GM12873 (cell line): ENCODE measurements around the gene DNAH6.

Experiments
- TF ChIP-seq, protein P1 (sequence below): IDR thresholded peaks from 2 replicates; pipeline ENCODE4 v1.5.1; 2012; ENCODE audit warnings: low read depth, mild to moderate bottlenecking, moderate library complexity, low read length, control low read depth; ENCODE audit not compliant: insufficient read depth; ENCODE audit errors: missing control alignments

Gene DNAH6

DNA sequence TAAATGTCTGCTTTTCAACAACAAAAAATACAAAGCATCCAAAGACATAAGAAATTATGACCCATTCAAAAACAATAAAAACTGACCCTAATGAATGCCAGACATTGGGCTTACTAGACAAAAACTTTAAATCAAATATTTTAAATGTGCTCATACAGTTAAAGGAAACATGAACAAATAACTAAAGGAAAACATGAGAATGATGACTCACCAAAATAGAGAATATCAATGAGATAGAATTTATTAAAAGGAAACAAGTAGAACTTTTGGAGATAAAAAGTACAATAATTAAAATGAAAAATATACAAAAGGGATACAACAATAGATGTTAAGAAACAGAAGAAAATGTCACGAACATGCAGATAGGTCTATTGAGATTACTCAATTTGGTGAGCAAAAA lies 254.0 kb downstream of the DNAH6 start:
- TF ChIP-seq, protein P1, sequence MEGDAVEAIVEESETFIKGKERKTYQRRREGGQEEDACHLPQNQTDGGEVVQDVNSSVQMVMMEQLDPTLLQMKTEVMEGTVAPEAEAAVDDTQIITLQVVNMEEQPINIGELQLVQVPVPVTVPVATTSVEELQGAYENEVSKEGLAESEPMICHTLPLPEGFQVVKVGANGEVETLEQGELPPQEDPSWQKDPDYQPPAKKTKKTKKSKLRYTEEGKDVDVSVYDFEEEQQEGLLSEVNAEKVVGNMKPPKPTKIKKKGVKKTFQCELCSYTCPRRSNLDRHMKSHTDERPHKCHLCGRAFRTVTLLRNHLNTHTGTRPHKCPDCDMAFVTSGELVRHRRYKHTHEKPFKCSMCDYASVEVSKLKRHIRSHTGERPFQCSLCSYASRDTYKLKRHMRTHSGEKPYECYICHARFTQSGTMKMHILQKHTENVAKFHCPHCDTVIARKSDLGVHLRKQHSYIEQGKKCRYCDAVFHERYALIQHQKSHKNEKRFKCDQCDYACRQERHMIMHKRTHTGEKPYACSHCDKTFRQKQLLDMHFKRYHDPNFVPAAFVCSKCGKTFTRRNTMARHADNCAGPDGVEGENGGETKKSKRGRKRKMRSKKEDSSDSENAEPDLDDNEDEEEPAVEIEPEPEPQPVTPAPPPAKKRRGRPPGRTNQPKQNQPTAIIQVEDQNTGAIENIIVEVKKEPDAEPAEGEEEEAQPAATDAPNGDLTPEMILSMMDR: no peak

DNA sequence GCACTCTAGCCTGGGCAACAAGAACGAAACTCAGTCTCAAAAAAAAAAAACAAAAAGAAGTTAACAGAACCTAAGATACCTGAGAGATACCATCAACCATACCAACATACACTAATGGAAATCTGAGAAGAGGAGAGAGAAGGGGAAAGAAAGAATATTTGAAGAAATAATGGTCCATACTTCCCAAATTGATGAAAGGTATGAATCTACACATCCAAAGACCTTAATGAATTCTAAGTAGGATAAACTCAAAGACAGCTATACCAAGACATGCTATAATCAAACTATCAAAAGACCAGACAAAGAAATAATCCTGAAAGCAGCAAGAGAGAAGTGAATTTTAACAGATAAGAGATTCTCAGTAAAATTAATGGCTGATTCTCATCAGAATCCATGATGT lies 255.0 kb downstream of the DNAH6 start:
- TF ChIP-seq, protein P1: no peak

DNA sequence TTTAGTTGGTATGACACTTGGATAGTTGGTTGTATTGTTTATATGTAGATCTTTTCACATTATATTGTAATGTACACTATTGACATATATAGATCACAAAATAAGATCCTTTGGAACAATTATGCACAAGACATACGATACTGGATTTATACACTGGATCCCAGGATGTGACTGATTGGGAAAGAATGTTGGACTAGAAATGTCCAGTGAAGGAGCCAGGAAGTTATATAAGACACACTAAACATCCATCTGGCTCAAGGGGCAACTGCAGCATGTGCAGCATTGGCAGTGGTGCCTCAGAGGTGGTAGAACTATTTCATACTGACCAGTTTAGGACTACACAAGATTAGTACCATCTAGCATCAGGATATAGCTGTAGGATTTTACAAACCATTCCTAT lies 259.7 kb downstream of the DNAH6 start:
- TF ChIP-seq, protein P1: no peak

DNA sequence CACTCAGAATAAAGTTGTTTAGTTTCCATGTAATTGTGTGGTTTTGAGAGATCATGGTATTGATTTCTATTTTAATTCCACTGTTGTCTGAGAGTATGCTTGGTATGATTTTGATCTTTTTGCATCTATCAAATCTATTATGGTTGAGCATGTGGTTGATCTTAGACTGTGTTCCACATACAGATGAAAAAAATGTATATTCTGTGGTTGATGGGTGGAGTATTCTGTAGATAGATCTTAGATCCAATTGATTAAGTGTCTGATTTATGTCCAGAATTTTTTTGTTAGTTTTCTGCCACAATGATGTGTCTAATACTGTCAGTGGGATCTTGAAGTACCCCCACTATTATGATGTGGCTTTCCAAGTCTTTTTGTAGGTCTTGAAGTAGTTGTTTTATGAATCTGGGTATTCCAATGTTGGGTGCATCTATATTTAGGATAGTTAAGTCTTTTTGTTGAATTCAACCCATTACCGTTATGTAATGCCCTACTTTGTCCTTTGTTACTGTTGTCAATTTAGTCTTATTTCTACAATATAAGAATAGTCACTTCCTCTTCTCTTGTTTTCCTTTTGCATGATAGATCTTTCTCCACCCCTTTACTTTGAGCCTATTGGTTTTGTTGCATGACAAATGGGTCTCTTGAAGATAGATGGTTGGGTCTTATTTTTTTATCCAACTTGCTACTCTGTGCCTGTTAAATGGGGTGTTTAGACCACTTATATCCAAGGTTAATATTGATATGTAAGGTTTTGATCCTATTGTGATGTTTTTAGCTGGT lies 262.8 kb downstream of the DNAH6 start:
- TF ChIP-seq, protein P1: no peak

DNA sequence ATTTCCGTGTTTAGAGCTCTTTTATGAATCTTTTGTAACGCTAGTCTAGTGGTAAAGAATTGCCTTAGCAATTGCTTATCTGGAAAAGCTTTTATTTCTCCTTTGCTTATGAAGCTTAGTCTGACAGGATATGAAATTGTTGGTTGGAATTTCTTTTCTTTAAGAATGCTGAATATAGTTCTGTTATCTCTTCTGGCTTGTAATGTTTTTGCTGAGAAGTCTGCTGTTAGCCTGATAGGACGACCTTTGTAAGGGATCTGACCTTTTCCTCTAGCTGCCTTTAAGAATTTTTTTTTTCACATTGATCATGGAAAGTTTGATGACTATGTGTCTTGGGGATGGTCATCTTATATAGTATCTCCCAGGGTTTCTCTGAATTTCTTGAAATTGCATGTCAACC lies 263.5 kb downstream of the DNAH6 start:
- TF ChIP-seq, protein P1: no peak

DNA sequence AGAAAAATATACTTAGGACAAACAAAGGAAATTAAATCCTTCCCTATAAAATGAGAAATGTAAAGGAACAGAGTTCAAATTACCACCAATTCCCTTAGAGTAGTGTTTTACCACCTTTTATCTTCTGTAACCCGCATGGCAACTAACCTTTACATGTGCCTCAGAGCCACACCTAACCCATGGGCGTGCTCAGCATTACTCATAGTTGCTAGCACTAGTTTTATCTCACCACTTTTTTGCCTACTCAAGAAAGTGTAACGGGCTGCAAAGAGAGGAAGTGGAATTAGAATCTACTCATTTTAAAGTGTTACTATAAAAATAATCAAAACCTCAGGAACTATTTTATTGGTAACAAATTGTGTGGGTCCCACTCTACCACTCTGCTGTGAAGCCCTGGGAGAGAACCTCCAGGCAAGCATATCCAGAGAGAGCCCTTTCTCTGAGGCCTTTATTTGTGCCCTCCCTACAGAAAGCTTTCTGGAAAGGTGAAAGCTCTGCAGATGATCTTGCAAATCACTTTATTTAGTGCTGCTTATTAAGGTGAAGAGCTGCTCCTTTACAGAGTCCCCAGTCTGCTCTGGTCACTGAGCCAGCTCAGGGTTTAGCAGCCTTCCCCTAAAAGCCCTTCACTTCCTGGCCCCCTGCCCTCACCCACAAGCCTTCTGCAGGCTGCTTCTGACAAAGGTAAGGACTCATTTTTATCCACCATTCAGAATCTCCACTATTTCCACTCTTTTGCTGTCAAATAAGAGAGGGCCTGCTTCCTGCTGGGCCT lies 265.8 kb downstream of the DNAH6 start:
- TF ChIP-seq, protein P1: no peak

DNA sequence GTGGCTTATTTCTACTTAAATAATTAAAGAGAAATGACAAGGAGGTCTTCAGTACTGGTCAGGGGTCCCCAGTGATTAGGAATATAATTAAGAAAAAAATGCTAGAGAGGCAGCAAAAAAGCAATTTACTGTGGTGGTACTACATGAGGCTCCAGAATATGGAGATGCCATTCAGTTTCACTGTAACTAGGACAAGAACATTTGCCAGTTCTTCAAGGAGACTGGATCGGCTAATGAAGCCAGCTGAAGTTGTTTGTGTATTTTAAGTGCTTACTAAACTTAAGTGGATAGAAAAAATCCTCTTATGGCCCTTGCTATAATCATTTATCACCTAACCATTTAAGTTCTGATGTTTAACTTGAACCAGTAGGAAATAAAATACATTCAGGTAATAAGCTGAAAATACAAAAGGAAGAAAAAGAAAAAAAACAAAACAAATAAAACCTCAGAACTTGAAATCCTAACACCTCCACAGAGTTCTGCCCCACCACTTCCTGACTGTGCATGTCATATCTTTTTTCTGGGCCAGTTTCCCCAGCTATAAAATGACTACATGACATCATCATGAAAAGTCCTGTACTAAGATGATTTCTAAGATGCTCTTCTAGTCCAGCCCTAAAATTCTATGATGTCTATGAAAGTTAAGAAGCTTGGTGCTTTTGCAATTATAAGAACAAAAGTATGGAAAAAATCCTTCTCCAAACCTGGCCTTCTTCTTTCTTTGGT lies 266.6 kb downstream of the DNAH6 start:
- TF ChIP-seq, protein P1: no peak
